Choroid plexus epithelial cell (primary cell): Measurements from ENCODE around the gene SNX1.

ENCODE experiments used
- DNase-seq: peaks from one replicate; pipeline ENCODE4 v3.0.0-alpha.2; 2010; ENCODE audit warnings: low read depth
- H3K4me3 ChIP-seq: 2 replicates; pipeline ENCODE4 v1.5.1; 2011; ENCODE audit warnings: low read depth, mild to moderate bottlenecking, control low read depth, low read length, moderate library complexity
- TF ChIP-seq, protein P1 (sequence below): conservative IDR thresholded peaks from 2 replicates; pipeline ENCODE4 v1.5.1; 2011; ENCODE audit warnings: low read depth, mild to moderate bottlenecking, control low read depth, inconsistent platforms, low read length, moderate library complexity

The SNX1 gene

GRCh38 chr15:64148581-64148980, 52.8 kb downstream of the SNX1 start:
- no peak for DNase-seq
- no peak overlapping the region for H3K4me3 ChIP-seq
- TF ChIP-seq, protein P1, sequence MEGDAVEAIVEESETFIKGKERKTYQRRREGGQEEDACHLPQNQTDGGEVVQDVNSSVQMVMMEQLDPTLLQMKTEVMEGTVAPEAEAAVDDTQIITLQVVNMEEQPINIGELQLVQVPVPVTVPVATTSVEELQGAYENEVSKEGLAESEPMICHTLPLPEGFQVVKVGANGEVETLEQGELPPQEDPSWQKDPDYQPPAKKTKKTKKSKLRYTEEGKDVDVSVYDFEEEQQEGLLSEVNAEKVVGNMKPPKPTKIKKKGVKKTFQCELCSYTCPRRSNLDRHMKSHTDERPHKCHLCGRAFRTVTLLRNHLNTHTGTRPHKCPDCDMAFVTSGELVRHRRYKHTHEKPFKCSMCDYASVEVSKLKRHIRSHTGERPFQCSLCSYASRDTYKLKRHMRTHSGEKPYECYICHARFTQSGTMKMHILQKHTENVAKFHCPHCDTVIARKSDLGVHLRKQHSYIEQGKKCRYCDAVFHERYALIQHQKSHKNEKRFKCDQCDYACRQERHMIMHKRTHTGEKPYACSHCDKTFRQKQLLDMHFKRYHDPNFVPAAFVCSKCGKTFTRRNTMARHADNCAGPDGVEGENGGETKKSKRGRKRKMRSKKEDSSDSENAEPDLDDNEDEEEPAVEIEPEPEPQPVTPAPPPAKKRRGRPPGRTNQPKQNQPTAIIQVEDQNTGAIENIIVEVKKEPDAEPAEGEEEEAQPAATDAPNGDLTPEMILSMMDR, result no peak

DNA sequence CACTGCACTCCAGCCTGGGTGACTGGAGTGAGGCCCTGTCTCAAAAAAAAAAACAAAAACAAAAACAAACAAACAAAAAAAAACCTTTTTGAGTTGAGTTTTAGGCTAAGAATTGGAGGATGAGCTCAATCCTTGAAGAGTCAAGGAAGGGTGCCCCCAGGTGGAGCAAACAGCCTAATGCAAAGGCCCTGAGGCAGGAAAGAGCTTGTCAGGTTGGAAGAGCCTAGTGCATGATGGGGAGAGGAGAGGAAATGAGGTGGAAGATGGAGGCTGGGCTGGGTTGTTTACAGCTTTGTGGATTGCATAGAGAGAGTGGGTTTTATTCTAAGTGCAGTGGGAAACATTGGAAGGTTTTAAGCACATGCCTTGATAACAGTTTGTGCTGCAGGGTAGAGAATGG, 53.6 kb downstream of the SNX1 start:
- H3K4me3 ChIP-seq, result no peak overlapping the region
- DNase-seq, result no peak

DNA sequence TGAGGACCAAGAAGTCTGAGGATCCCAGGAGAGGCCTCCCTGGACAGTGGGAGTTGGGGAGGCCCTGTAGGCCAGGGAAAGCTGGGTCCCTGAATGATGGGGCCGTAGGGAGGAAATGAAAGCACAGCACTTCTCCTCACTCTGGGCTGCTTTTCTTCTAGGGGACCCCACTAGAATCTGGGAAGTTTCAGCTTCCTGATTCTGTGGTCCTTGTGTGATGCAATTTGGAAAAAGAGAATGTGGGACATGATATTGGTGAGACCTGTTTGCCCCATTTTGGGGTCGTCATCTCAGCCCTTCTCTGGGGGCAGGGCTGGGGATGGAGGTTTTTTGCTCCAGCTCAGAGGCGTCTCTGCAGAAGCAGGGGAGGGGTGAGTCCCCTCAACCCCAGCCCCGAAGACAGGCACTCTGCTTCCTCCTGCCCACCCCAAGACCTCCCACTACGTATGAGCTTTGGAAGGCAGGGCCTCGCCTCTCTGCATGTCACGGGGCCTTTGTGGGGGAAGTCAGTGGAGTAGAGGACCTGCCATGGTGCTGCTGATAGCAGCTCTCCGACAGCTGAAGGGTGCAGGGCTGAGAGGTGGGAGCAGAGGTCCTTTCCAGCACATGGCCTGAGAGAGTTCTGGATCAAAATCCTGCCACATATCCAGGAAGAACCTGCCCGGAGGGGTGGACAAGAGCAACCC, 54.3 kb downstream of the SNX1 start:
- no peak for DNase-seq
- no peak overlapping the region for H3K4me3 ChIP-seq
- TF ChIP-seq, protein P1, result no peak

More for the DNA sequence above, 53.6 kb downstream of the SNX1 start:
- TF ChIP-seq, protein P1, result peak; percentile 35

GRCh38 chr15:64151727-64152506, 56.1 kb downstream of the SNX1 start, which contains the start of gene SNX22:
TSS of gene SNX22 (plus strand) at chr15:64151731. CDS start at chr15:64151776, 45 bp downstream.
- TF ChIP-seq, protein P1, result no peak
- no peak for DNase-seq
- H3K4me3 ChIP-seq, result peak within 1 kb of the TSS; percentile 53

DNA sequence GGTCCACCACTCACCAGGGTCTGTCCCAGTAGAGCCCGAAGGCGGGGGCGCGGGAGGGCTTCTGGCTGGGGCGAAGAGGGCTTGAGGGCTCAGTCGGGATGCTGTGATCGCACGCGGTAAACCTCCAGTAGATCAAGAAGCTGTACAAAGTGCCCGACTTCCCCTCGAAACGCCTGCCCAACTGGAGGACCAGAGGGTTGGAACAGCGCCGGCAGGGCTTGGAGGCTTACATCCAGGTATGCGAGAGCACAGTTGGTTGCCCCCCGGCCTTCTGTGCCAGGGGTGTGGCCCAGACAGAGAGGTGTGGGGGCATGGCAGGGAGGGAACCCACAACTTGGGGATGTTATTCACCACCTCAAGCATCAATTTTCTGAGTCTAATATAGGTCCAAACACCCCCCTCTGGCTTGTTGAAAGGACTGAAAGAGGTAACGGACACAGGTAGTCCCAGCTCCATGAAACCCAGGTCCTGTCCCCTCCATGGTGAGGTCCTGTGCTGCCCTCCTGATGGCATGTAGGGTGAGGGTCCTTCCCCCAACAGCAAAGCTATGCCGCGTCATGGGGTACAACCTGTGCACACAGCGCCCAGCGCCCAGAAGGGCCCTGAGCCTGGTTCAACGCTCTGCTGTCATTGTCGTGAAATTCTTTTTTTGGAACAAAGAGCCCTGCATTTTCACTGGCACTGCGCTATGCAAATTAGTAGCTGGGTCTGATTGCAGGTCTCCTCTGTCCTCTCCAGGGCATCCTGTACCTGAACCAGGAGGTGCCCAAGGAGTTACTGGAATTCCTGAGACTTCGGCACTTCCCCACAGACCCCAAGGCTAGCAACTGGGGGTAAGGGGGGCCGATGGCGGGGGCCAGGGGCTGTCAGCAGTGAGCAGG, 57.0 kb downstream of the SNX1 start:
- TF ChIP-seq, protein P1, result no peak
- peak overlapping the region; percentile 53 for H3K4me3 ChIP-seq
- no peak for DNase-seq

DNA sequence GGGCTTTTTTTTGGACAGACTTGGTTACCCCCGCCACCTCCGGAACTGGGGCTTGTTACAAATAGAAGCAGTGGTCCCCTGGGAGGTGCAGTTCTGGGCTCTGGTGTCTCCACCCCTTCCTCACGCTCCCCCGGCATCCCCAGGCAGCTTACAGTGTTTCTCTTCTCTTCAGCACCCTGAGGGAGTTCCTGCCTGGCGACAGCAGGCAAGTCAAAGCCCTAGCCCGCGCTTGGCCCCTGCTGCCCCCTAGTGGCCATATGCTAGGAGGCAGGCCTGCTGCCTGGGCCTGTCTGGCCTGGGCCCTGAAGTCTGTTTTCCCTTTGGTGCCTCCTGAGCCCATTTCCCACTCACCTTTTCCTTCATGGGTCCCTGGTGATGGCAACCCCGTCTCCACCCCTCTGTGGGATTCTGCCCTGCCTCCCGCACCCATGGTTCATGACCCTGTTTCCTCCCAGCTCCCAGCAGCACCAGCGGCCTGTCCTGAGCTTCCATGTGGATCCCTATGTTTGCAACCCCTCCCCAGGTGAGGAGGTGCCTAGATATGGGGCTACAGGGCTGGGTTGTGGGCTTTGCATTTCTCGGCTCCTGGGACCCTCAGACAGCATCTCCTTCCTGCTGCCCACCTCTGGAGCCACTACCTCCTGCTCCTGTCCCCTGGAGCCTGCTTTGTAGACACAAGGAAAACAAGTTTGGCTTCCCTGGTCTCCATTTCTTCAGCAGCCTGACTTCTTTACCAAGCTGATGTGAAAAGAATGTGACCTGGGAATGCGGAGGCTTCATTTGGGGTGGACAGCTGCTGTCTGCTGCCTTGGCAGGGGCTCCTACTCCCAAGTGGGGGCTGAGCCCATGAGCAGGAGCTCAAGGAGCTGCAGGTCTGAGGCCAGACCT, 57.9 kb downstream of the SNX1 start:
- H3K4me3 ChIP-seq, result no peak overlapping the region
- TF ChIP-seq, protein P1, result peak; percentile 97

More for the DNA sequence above, 57.9 kb downstream of the SNX1 start:
- peak; percentile 91 for DNase-seq
